Smooth muscle cell (in vitro differentiated cells): ENCODE measurements around the gene NFU1. TPM values are rescaled to one million over a fixed set of nuclear protein-coding genes. Genes with fewer than 3 reads are reported as not detected.
A peak's percentile ranks its signal among the peaks of the same experiment; 100 is the strongest.

Experiments used
- DNase-seq: peaks from one replicate; lab custom pipeline; 2025; ENCODE audit not compliant: unreplicated experiment; lab: John Stamatoyannopoulos, UW
- H2AFZ ChIP-seq: fragments of 200-600 bp; sonication (generic); 2 replicates; pipeline ENCODE4 v1.6.0; 2016; ENCODE audit warnings: antibody characterized with exemption, low read depth, mild to moderate bottlenecking
- H3F3A ChIP-seq: fragments of 200-600 bp; sonication (generic); 2 replicates; pipeline ENCODE4 v1.6.0; 2017; ENCODE audit warnings: antibody characterized with exemption, low read depth
- H3K27ac ChIP-seq: fragments of 200-600 bp; sonication (generic); 2 replicates; pipeline ENCODE4 v1.5.1; 2016; ENCODE audit warnings: low read depth, mild to moderate bottlenecking
- H3K27me3 ChIP-seq: fragments of 200-600 bp; sonication (generic); 2 replicates; pipeline ENCODE4 v1.6.1; 2016; ENCODE audit warnings: low read depth, mild to moderate bottlenecking
- H3K36me3 ChIP-seq: fragments of 200-600 bp; sonication (generic); 2 replicates; pipeline ENCODE4 v1.5.1; 2016; ENCODE audit warnings: low read depth
- H3K4me1 ChIP-seq: fragments of 200-600 bp; sonication (generic); 2 replicates; pipeline ENCODE4 v1.5.1; 2016; ENCODE audit warnings: low read depth
- H3K4me2 ChIP-seq: fragments of 200-600 bp; sonication (generic); 2 replicates; pipeline ENCODE4 v1.6.0; 2016; ENCODE audit warnings: mild to moderate bottlenecking
- H3K4me3 ChIP-seq: fragments of 200-600 bp; sonication (generic); 2 replicates; pipeline ENCODE4 v1.5.1; 2016; ENCODE audit warnings: mild to moderate bottlenecking
- H3K79me2 ChIP-seq: fragments of 200-600 bp; sonication (generic); 2 replicates; pipeline ENCODE4 v1.6.0; 2016; ENCODE audit warnings: low read depth, mild to moderate bottlenecking
- H3K9ac ChIP-seq: fragments of 200-600 bp; sonication (generic); 2 replicates; pipeline ENCODE4 v1.6.0; 2016; ENCODE audit warnings: low read depth
- H3K9me3 ChIP-seq: fragments of 200-600 bp; sonication (generic); replicated peaks from 2 replicates; pipeline ENCODE4 v1.5.1; 2016; ENCODE audit warnings: low read depth
- H4K20me1 ChIP-seq: fragments of 200-600 bp; sonication (generic); 2 replicates; pipeline ENCODE4 v1.6.0; 2016; ENCODE audit warnings: low read depth
- WGBS: methylation state at CpG from one replicate; pipeline ENCODE4 v1.1.7; 2016; ENCODE audit warnings: low lambda C conversion rate; 5-methylcytosine and 5-hydroxymethylcytosine counted together
- polyA plus RNA-seq: library from polyadenylated mRNA; unstranded; fragments of >200 nt; fragmentation: Nextera tagmentation; extraction: Ambion mirVana; gene quantifications from 2 replicates; pipeline ENCODE4 v1.2.1, GENCODE V29; 2016
- total RNA-seq: library from RNA; depleted of rRNA; stranded (reverse); fragments of >200 nt; gene quantifications from 2 replicates; pipeline ENCODE4 v1.2.3, GENCODE V29; 2014
- TF ChIP-seq, protein P1 (sequence below): fragments of 200-600 bp; sonication (generic); IDR thresholded peaks from 2 replicates; pipeline ENCODE4 v1.5.1; 2017; ENCODE audit warnings: borderline replicate concordance, mild to moderate bottlenecking, antibody characterized with exemption; ENCODE audit not compliant: insufficient read depth, poor library complexity, severe bottlenecking

Gene NFU1
- total and polyA plus RNA-seq, 2 experiments from 2014 or later: 43.0 to 62.0 TPM

DNA sequence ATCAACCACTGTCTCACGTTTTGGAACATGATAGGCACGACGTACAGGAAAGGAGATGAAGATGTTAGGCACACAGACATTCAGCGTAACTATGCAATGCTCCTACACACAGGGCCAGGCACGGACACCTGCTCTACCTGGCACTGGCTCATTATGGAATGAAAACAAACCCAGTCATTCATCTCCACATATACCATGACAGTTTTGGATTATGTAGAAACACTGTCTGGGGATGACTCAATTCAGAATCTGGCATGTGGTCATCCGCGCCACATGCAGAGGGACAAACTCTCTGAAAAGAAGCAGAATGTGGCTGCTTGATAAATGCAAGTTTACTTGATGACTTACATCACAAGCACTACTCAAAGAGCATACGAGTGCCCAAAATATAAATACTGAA, 29.5 kb upstream of the NFU1 start:
- Histone ChIP-seq H3F3A (no peaks in the 10 kb centered on the region), H2AFZ (no peak overlapping the region), H3K27me3 (no peaks in the 10 kb centered on the region), H4K20me1 (no peaks in the 10 kb centered on the region), H3K79me2 (no peaks in the 10 kb centered on the region), H3K36me3 (peaks cover 6% of the 10 kb centered on the region), H3K4me1 (no peaks in the 10 kb centered on the region), H3K27ac (no peak overlapping the region), H3K9ac (no peak overlapping the region), H3K4me2 (no peak overlapping the region), H3K4me3 (no peak overlapping the region), H3K9me3 (no peaks in the 10 kb centered on the region)
- DNase-seq: no peak
- 82% methylated on average over 8 of the region's 8 CpGs for WGBS
- TF ChIP-seq, protein P1, sequence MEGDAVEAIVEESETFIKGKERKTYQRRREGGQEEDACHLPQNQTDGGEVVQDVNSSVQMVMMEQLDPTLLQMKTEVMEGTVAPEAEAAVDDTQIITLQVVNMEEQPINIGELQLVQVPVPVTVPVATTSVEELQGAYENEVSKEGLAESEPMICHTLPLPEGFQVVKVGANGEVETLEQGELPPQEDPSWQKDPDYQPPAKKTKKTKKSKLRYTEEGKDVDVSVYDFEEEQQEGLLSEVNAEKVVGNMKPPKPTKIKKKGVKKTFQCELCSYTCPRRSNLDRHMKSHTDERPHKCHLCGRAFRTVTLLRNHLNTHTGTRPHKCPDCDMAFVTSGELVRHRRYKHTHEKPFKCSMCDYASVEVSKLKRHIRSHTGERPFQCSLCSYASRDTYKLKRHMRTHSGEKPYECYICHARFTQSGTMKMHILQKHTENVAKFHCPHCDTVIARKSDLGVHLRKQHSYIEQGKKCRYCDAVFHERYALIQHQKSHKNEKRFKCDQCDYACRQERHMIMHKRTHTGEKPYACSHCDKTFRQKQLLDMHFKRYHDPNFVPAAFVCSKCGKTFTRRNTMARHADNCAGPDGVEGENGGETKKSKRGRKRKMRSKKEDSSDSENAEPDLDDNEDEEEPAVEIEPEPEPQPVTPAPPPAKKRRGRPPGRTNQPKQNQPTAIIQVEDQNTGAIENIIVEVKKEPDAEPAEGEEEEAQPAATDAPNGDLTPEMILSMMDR: no peak

DNA sequence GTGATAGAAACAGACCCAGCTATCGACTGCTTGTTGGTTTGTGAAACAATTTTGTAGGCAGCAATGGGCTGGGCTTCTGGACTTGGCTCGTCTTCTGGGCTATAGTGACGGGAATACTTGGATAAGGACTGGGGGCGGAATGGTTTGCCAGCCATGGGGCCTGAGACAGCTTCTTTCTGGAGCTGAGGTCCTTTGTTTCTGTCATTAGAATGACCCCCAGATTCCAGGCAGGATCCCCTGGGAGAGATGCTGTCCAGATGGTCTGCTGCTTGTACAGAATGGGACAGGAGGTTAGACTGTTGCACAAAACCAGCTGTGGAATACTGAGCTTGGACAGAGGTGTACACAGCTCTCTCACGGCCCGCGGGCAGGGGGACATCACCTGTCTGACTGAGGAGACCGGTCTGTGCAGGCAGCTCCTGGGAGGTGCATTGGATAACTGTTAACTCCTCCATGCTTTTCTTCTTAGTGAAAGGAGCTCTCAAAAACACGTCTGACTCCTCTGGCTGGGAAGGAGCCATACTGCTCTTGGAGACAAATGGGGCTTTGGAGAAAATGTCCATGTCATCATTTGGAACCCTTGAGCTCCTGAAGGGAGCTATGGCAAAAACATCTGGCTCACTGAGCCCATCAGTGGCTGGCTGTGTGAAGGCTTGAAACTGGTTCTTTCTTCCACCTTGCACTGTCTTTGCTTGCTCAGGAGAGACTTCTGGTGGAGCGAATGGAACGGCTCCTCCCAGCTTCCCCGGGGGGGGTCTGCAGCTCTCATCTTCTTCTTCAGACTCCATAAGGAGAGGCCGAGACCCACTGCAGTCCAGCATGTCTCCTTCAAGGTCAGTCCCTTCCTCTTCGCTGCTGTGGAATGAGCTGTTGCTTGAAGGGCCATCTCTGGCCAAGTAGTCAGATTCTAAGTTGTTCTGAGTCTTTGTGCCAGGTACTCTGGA, 28.6 kb upstream of the NFU1 start:
- H3K9ac ChIP-seq: no peak overlapping the region
- H3K9me3 ChIP-seq: no peaks in the 10 kb centered on the region
- H3K4me1 ChIP-seq: no peaks in the 10 kb centered on the region
- DNase-seq: no peak
- no peak overlapping the region for H2AFZ ChIP-seq
- peaks cover 5% of the 10 kb centered on the region for H3K36me3 ChIP-seq
- H3F3A ChIP-seq: no peaks in the 10 kb centered on the region
- H3K79me2 ChIP-seq: no peaks in the 10 kb centered on the region
- whole genome bisulfite sequencing: 91% methylated on average over 14 of the region's 14 CpGs
- H3K4me2 ChIP-seq: no peak overlapping the region
- H4K20me1 ChIP-seq: no peaks in the 10 kb centered on the region
- TF ChIP-seq, protein P1: no peak
- H3K27ac ChIP-seq: peak overlapping the region; percentile 64
- no peaks in the 10 kb centered on the region for H3K27me3 ChIP-seq
- H3K4me3 ChIP-seq: no peak overlapping the region

DNA sequence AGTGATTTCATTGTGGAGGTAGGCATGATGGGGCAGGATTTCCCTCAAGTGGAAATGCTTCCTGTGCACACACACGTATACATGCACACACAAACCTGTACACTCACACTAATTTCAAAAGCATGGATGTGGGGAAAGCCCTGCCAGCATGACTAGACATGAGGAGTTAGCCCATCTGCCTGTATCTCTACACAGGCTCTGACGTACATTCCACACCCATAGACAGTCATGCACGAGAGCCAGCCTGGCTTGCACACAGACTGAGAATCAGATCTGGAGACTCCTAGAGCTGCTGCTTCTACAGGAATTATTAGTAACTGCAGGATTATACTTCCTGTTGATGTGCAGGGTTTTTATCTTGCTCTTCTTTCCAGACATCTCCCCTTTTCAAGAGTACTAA, 27.3 kb upstream of the NFU1 start:
- no peaks in the 10 kb centered on the region for H3F3A ChIP-seq

More for the DNA sequence above, 27.3 kb upstream of the NFU1 start:
- Histone ChIP-seq H3K4me3 (no peak overlapping the region), H2AFZ (no peak overlapping the region), H3K27me3 (no peaks in the 10 kb centered on the region), H3K36me3 (no peaks in the 10 kb centered on the region), H3K9me3 (no peaks in the 10 kb centered on the region), H3K27ac (peak overlapping the region; percentile 64), H3K4me2 (no peak overlapping the region), H4K20me1 (no peaks in the 10 kb centered on the region), H3K9ac (no peak overlapping the region), H3K4me1 (no peaks in the 10 kb centered on the region), H3K79me2 (no peaks in the 10 kb centered on the region)
- 56% methylated on average over 3 of the region's 3 CpGs for WGBS
- peak; percentile 10 for DNase-seq
- TF ChIP-seq, protein P1: no peak
